Mesendoderm (in vitro differentiated cells): Measurements from ENCODE around the gene TLX2. TPM values are rescaled to one million over a fixed set of nuclear protein-coding genes. Genes with fewer than 3 reads are reported as not detected.
A peak's percentile ranks its signal among the peaks of the same experiment; 100 is the strongest.
"Not testable (repeated sequence)": the region's sequence is repeated elsewhere in the genome, so short reads cannot be mapped to it uniquely, and the experiment has no call there.

Experiments
- DNase-seq: peaks from one replicate; pipeline ENCODE4 v3.0.0; 2013
- H2AK5ac ChIP-seq: 2 replicates; pipeline ENCODE4 v1.6.1; 2013; ENCODE audit warnings: low read length, inconsistent platforms
- H2BK120ac ChIP-seq: 2 replicates; pipeline ENCODE4 v1.6.1; 2013; ENCODE audit warnings: low read depth, mild to moderate bottlenecking, low read length, moderate library complexity, mixed read lengths
- H2BK15ac ChIP-seq: replicated peaks from 2 replicates; pipeline ENCODE4 v1.6.1; 2013; ENCODE audit warnings: low read depth, mild to moderate bottlenecking, moderate library complexity
- H2BK5ac ChIP-seq: 2 replicates; pipeline ENCODE4 v1.6.1; 2013; ENCODE audit warnings: low read length, inconsistent platforms
- H3K18ac ChIP-seq: 2 replicates; pipeline ENCODE4 v1.6.1; 2013; ENCODE audit warnings: mild to moderate bottlenecking, low read length, mixed read lengths
- H3K23ac ChIP-seq: one replicate; pipeline ENCODE4 v1.6.1; 2013; ENCODE audit warnings: low read length
- H3K27ac ChIP-seq: 2 replicates; pipeline ENCODE4 v1.5.1; 2013; ENCODE audit warnings: low read depth, mild to moderate bottlenecking, inconsistent platforms, low read length, moderate library complexity
- H3K27me3 ChIP-seq: 2 replicates; pipeline ENCODE4 v1.6.1; 2013; ENCODE audit warnings: low read length, control low read depth, mild to moderate bottlenecking, inconsistent platforms; ENCODE audit not compliant: insufficient read depth, poor library complexity
- H3K36me3 ChIP-seq: 2 replicates; pipeline ENCODE4 v1.6.1; 2013; ENCODE audit warnings: low read length, inconsistent platforms; ENCODE audit not compliant: control insufficient read depth, insufficient read depth
- H3K4ac ChIP-seq: one replicate; pipeline ENCODE4 v1.6.1; 2013; ENCODE audit warnings: low read depth, mild to moderate bottlenecking, low read length, moderate library complexity
- H3K4me1 ChIP-seq: 2 replicates; pipeline ENCODE4 v1.6.1; 2013; ENCODE audit warnings: low read depth, low read length, inconsistent platforms; ENCODE audit not compliant: control insufficient read depth
- H3K4me2 ChIP-seq: 2 replicates; pipeline ENCODE4 v1.6.1; 2013; ENCODE audit warnings: low read length
- H3K4me3 ChIP-seq: 2 replicates; pipeline ENCODE4 v1.5.1; 2013; ENCODE audit warnings: mild to moderate bottlenecking, low read length
- H3K56ac ChIP-seq: one replicate; pipeline ENCODE4 v1.6.1; 2013; ENCODE audit warnings: low read length
- H3K79me1 ChIP-seq: 2 replicates; pipeline ENCODE4 v1.6.1; 2013; ENCODE audit warnings: low read length, inconsistent platforms
- H3K79me2 ChIP-seq: 2 replicates; pipeline ENCODE4 v1.6.1; 2013; ENCODE audit warnings: mild to moderate bottlenecking, low read length; ENCODE audit not compliant: control insufficient read depth, insufficient read depth
- H3K9ac ChIP-seq: 2 replicates; pipeline ENCODE4 v1.6.1; 2013; ENCODE audit warnings: low read length, inconsistent platforms
- H4K5ac ChIP-seq: one replicate; pipeline ENCODE4 v1.6.1; 2013; ENCODE audit warnings: low read length
- H4K8ac ChIP-seq: one replicate; pipeline ENCODE4 v1.6.1; 2013; ENCODE audit warnings: low read depth, mild to moderate bottlenecking, control low read depth, low read length, moderate library complexity
- WGBS: extraction: QIAGEN DNeasy Blood & Tissue Kit; methylation state at CpG from one replicate; pipeline ENCODE4 v1.1.7; 2013; ENCODE audit warnings: low lambda C conversion rate, missing lambda C conversion rate; ENCODE audit not compliant: insufficient coverage; ENCODE audit errors: extremely low coverage; 5-methylcytosine and 5-hydroxymethylcytosine counted together
- polyA plus RNA-seq, 2 experiments: library from polyadenylated mRNA; stranded (reverse); fragments of 200-250 nt; gene quantifications; one replicate each; pipeline ENCODE4 v1.2.3, GENCODE V29; 2013

The TLX2 gene
- polyA plus RNA-seq (2013, experiment 1 of 2), result 0.01 TPM
- 0.06 TPM for polyA plus RNA-seq (2013, experiment 2 of 2)

DNA sequence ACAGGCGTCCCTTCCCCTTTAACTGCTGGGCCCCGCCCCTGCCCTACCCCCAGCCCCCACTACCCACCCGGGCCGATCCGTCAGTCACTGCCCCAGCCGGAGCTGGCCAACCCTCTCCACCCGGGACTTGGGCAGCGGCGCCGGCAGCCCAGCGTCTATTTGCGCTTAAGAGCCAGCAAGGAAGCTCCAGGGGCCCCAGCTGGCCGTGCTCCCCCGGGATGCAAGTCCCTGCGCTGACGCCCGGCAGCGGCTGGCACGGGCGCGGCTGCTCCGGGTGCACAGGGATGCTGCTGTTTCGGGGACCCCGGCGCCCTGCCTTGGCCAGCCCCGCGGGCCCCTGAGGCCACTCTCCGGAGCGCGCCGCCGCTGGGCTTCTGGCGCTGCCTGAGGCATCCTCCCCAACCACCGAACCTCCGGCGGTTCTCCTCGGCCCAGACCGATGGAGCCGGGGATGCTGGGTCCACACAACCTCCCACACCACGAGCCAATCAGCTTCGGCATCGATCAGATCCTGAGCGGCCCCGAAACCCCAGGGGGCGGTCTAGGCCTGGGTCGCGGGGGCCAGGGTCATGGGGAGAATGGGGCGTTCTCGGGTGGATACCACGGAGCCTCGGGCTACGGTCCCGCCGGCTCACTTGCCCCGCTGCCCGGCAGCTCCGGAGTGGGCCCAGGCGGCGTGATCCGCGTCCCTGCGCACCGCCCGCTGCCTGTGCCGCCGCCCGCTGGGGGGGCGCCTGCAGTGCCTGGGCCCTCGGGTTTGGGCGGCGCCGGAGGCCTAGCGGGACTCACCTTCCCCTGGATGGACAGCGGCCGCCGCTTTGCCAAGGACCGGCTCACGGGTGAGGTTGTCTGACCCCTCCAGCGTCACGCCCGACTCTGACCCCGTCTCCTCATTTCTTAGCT, at the start of gene TLX2:
Gene TLX2 (plus strand): TSS at position 83 of the 903 bp plus-strand sequence. CDS start 357 bp downstream, at position 440.
- Histone ChIP-seq H3K18ac (no peak within 1 kb of the TSS), H2BK120ac (no peak within 1 kb of the TSS), H3K79me2 (no peaks in the 10 kb centered on the region), H4K5ac (no peak within 1 kb of the TSS), H2BK5ac (no peak within 1 kb of the TSS), H3K9ac (no peak within 1 kb of the TSS), H3K27me3 (peaks cover 82% of the 10 kb centered on the region), H2BK15ac (no peak within 1 kb of the TSS), H3K36me3 (no peaks in the 10 kb centered on the region), H3K56ac (peak within 1 kb of the TSS; percentile 67), H2AK5ac (no peak within 1 kb of the TSS), H3K4me3 (no peak within 1 kb of the TSS), H4K8ac (no peak within 1 kb of the TSS), H3K23ac (peak within 1 kb of the TSS; percentile 66), H3K79me1 (no peaks in the 10 kb centered on the region), H3K4me1 (peaks cover 3% of the 10 kb centered on the region), H3K4ac (no peak within 1 kb of the TSS), H3K27ac (no peak within 1 kb of the TSS), H3K4me2 (peak within 1 kb of the TSS; percentile 29)
- no peak for DNase-seq
- no CpG with 5 or more reads among the region's 82 CpGs for WGBS

- not testable (repeated sequence) for H3K4ac ChIP-seq, H2BK15ac ChIP-seq, H2BK120ac ChIP-seq, H2BK5ac ChIP-seq, H3K79me1 ChIP-seq, H3K27me3 ChIP-seq, H4K8ac ChIP-seq, H3K27ac ChIP-seq, H3K23ac ChIP-seq, H4K5ac ChIP-seq, DNase-seq, H3K4me2 ChIP-seq, H2AK5ac ChIP-seq, H3K79me2 ChIP-seq, H3K9ac ChIP-seq, H3K18ac ChIP-seq, H3K56ac ChIP-seq, H3K36me3 ChIP-seq, H3K4me3 ChIP-seq, H3K4me1 ChIP-seq
- WGBS, result no CpG with 5 or more reads among the region's 12 CpGs
Measured at GRCh38 chr2:74470742-74471141, 43.5 kb upstream of the TLX2 start.

GRCh38 chr2:74471332-74472065, 42.8 kb upstream of the TLX2 start:
- H3K4ac ChIP-seq, result no peak overlapping the region
- H3K4me3 ChIP-seq, result peak overlapping the region; percentile 94
- no peak overlapping the region for H2BK15ac ChIP-seq
- H3K56ac ChIP-seq, result peak overlapping the region; percentile 100
- no peak overlapping the region for H4K8ac ChIP-seq
- H2BK120ac ChIP-seq, result no peak overlapping the region
- H3K4me2 ChIP-seq, result peak overlapping the region; percentile 69
- no peaks in the 10 kb centered on the region for H3K79me2 ChIP-seq
- no peaks in the 10 kb centered on the region for H3K4me1 ChIP-seq
- no peak overlapping the region for H4K5ac ChIP-seq
- H3K18ac ChIP-seq, result no peak overlapping the region
- no peaks in the 10 kb centered on the region for H3K27me3 ChIP-seq
- peak overlapping the region; percentile 78 for H3K27ac ChIP-seq
- H3K23ac ChIP-seq, result no peak overlapping the region
- DNase-seq, result no peak
- H2BK5ac ChIP-seq, result no peak overlapping the region
- H3K9ac ChIP-seq, result peak overlapping the region; percentile 97
- no CpG with 5 or more reads among the region's 16 CpGs for WGBS
- H3K36me3 ChIP-seq, result peaks cover 5% of the 10 kb centered on the region
- no peak overlapping the region for H2AK5ac ChIP-seq
- no peaks in the 10 kb centered on the region for H3K79me1 ChIP-seq

GRCh38 chr2:74472086-74472944, 41.9 kb upstream of the TLX2 start, which contains the start of gene MRPL53:
TSS of gene MRPL53 (minus strand) at chr2:74472680. CDS start at chr2:74472660, 20 bp downstream.
- Histone ChIP-seq H3K27me3 (no peaks in the 10 kb centered on the region), H4K5ac (peak within 1 kb of the TSS; percentile 47), H3K4me2 (peak within 1 kb of the TSS; percentile 69), H3K4ac (no peak within 1 kb of the TSS), H3K27ac (peak within 1 kb of the TSS; percentile 78), H3K56ac (peak within 1 kb of the TSS; percentile 100), H4K8ac (no peak within 1 kb of the TSS), H3K4me3 (peak within 1 kb of the TSS; percentile 94), H2BK120ac (no peak within 1 kb of the TSS), H2BK15ac (no peak within 1 kb of the TSS), H3K79me1 (no peaks in the 10 kb centered on the region), H3K23ac (peak within 1 kb of the TSS; percentile 97), H3K4me1 (no peaks in the 10 kb centered on the region), H3K9ac (peak within 1 kb of the TSS; percentile 97), H3K18ac (peak within 1 kb of the TSS; percentile 52), H3K79me2 (no peaks in the 10 kb centered on the region), H2AK5ac (no peak within 1 kb of the TSS), H2BK5ac (peak within 1 kb of the TSS; percentile 74), H3K36me3 (peaks cover 5% of the 10 kb centered on the region)
- DNase-seq, result peak; percentile 98
- no CpG with 5 or more reads among the region's 66 CpGs for WGBS

GRCh38 chr2:74472945-74473258, 41.3 kb upstream of the TLX2 start:
- H3K79me2 ChIP-seq, result no peaks in the 10 kb centered on the region
- WGBS, result no CpG with 5 or more reads among the region's 7 CpGs
- no peak overlapping the region for H4K8ac ChIP-seq
- no peak overlapping the region for H3K23ac ChIP-seq
- no peaks in the 10 kb centered on the region for H3K4me1 ChIP-seq
- H4K5ac ChIP-seq, result peak overlapping the region; percentile 9
- peak overlapping the region; percentile 97 for H3K9ac ChIP-seq
- peak overlapping the region; percentile 52 for H3K18ac ChIP-seq
- H3K4me3 ChIP-seq, result peak overlapping the region; percentile 6
- no peak overlapping the region for H2BK15ac ChIP-seq
- H2BK5ac ChIP-seq, result no peak overlapping the region
- H3K4me2 ChIP-seq, result peak overlapping the region; percentile 47
- H3K79me1 ChIP-seq, result no peaks in the 10 kb centered on the region
- DNase-seq, result no peak
- no peak overlapping the region for H2AK5ac ChIP-seq
- H3K27me3 ChIP-seq, result no peaks in the 10 kb centered on the region
- H2BK120ac ChIP-seq, result no peak overlapping the region
- H3K27ac ChIP-seq, result peak overlapping the region; percentile 42
- peak overlapping the region; percentile 81 for H3K56ac ChIP-seq
- H3K4ac ChIP-seq, result no peak overlapping the region
- H3K36me3 ChIP-seq, result peaks cover 5% of the 10 kb centered on the region
